ENCODE results near the gene GRIPAP1.

Gene GRIPAP1

GRCh38 chrX:48971249-48972219 lies 30.5 kb downstream of the GRIPAP1 start, which contains the start of gene KCND1:
TSS of gene KCND1 (minus strand) at chrX:48971844. CDS start at chrX:48970271, 1,573 bp downstream.
- no peaks in the 10 kb centered on the region for H4K20me1 ChIP-seq (ENCODE audit: low read depth, low read length)
- no peaks in the 10 kb centered on the region for H3K9me3 ChIP-seq (ENCODE audit: insufficient read depth, low read length)
- H2AFZ ChIP-seq (ENCODE audit: low read depth, low read length, severe bottlenecking) = no peak within 1 kb of the TSS
- no peaks in the 10 kb centered on the region for H3K36me3 ChIP-seq (ENCODE audit: low read length)
- no peaks in the 10 kb centered on the region for H3F3A ChIP-seq (ENCODE audit: insufficient read depth)
- H3K27me3 ChIP-seq (ENCODE audit: low read length) = no peaks in the 10 kb centered on the region
- no peaks in the 10 kb centered on the region for H3K79me2 ChIP-seq (ENCODE audit: insufficient read depth, low read length)
- H3K4me2 ChIP-seq (ENCODE audit: low read depth, low read length, poor library complexity, severe bottlenecking) = no peak within 1 kb of the TSS
- no peak within 1 kb of the TSS for H3K27ac ChIP-seq (ENCODE audit: low read depth, low read length)
- H3K9me2 ChIP-seq (replicated peaks; ENCODE audit: insufficient read depth, low read length) = no peaks in the 10 kb centered on the region
- TF ChIP-seq, protein P1, sequence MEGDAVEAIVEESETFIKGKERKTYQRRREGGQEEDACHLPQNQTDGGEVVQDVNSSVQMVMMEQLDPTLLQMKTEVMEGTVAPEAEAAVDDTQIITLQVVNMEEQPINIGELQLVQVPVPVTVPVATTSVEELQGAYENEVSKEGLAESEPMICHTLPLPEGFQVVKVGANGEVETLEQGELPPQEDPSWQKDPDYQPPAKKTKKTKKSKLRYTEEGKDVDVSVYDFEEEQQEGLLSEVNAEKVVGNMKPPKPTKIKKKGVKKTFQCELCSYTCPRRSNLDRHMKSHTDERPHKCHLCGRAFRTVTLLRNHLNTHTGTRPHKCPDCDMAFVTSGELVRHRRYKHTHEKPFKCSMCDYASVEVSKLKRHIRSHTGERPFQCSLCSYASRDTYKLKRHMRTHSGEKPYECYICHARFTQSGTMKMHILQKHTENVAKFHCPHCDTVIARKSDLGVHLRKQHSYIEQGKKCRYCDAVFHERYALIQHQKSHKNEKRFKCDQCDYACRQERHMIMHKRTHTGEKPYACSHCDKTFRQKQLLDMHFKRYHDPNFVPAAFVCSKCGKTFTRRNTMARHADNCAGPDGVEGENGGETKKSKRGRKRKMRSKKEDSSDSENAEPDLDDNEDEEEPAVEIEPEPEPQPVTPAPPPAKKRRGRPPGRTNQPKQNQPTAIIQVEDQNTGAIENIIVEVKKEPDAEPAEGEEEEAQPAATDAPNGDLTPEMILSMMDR (IDR thresholded peaks at IDR 0.05; ENCODE audit: insufficient read depth, low read length, poor library complexity, severe bottlenecking) = no peak
- no peak for TF ChIP-seq EZH2phosphoT487 (conservative IDR thresholded peaks at IDR 0.05; ENCODE audit: low read length)
- H3K9ac ChIP-seq (ENCODE audit: low read length) = no peak within 1 kb of the TSS
- H3K4me3 ChIP-seq (ENCODE audit: insufficient read depth, low read length, poor library complexity, severe bottlenecking) = no peak within 1 kb of the TSS

DNA sequence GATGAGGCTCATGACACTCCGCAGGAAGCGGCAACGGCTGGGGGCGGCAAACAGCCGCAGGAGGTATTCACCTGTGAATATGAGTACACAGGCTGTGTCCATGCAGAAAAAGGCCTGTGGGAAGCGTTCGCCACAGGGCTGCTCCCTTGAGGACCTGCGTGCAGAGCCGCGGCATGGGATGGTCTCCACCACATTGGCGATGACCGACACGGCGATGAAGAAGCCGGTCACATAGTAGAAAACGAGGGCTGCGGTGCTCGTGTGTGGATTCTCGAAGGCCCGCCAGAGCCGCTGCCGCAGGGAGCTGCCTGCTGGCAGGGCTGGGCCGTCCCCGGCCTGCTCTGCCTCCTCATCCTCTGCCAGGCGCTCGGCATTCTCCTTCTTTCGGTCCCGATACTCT lies 32.6 kb downstream of the GRIPAP1 start:
- no peaks in the 10 kb centered on the region for H3K36me3 ChIP-seq (ENCODE audit: low read length)
- no peaks in the 10 kb centered on the region for H3K9me3 ChIP-seq (ENCODE audit: insufficient read depth, low read length)
- H3K9ac ChIP-seq (ENCODE audit: low read length) = no peak overlapping the region
- H3K79me2 ChIP-seq (ENCODE audit: insufficient read depth, low read length) = no peaks in the 10 kb centered on the region
- H3K4me3 ChIP-seq (ENCODE audit: insufficient read depth, low read length, poor library complexity, severe bottlenecking) = no peak overlapping the region
- H2AFZ ChIP-seq (ENCODE audit: low read depth, low read length, severe bottlenecking) = no peak overlapping the region
- H3K27ac ChIP-seq (ENCODE audit: low read depth, low read length) = no peak overlapping the region
- no peaks in the 10 kb centered on the region for H3K9me2 ChIP-seq (replicated peaks; ENCODE audit: insufficient read depth, low read length)
- H3K4me2 ChIP-seq (ENCODE audit: low read depth, low read length, poor library complexity, severe bottlenecking) = no peak overlapping the region
- H3K27me3 ChIP-seq (ENCODE audit: low read length) = no peaks in the 10 kb centered on the region
- TF ChIP-seq, protein P1 (IDR thresholded peaks at IDR 0.05; ENCODE audit: insufficient read depth, low read length, poor library complexity, severe bottlenecking) = no peak
- TF ChIP-seq EZH2phosphoT487 (conservative IDR thresholded peaks at IDR 0.05; ENCODE audit: low read length) = no peak
- no peaks in the 10 kb centered on the region for H3F3A ChIP-seq (ENCODE audit: insufficient read depth)
- H4K20me1 ChIP-seq (ENCODE audit: low read depth, low read length) = no peaks in the 10 kb centered on the region

GRCh38 chrX:48968377-48968776 lies 33.7 kb downstream of the GRIPAP1 start:
- Histone ChIP-seq H3F3A (ENCODE audit: insufficient read depth) (no peaks in the 10 kb centered on the region), H3K9me2 (replicated peaks; ENCODE audit: insufficient read depth, low read length) (no peaks in the 10 kb centered on the region), H3K27ac (ENCODE audit: low read depth, low read length) (no peak overlapping the region), H3K36me3 (ENCODE audit: low read length) (no peaks in the 10 kb centered on the region), H3K9ac (ENCODE audit: low read length) (no peak overlapping the region), H4K20me1 (ENCODE audit: low read depth, low read length) (no peaks in the 10 kb centered on the region), H3K79me2 (ENCODE audit: insufficient read depth, low read length) (no peaks in the 10 kb centered on the region), H3K4me3 (ENCODE audit: insufficient read depth, low read length, poor library complexity, severe bottlenecking) (no peak overlapping the region), H2AFZ (ENCODE audit: low read depth, low read length, severe bottlenecking) (no peak overlapping the region), H3K4me2 (ENCODE audit: low read depth, low read length, poor library complexity, severe bottlenecking) (no peak overlapping the region), H3K9me3 (ENCODE audit: insufficient read depth, low read length) (no peaks in the 10 kb centered on the region), H3K27me3 (ENCODE audit: low read length) (no peaks in the 10 kb centered on the region)
- TF ChIP-seq, protein P1 (IDR thresholded peaks at IDR 0.05; ENCODE audit: insufficient read depth, low read length, poor library complexity, severe bottlenecking) = no peak

Data from SU-DHL-6 (cell line).